ENCODE measurements around the gene DUSP15.
A peak's percentile ranks its signal among the peaks of the same experiment; 100 is the strongest.

The DUSP15 gene

DNA sequence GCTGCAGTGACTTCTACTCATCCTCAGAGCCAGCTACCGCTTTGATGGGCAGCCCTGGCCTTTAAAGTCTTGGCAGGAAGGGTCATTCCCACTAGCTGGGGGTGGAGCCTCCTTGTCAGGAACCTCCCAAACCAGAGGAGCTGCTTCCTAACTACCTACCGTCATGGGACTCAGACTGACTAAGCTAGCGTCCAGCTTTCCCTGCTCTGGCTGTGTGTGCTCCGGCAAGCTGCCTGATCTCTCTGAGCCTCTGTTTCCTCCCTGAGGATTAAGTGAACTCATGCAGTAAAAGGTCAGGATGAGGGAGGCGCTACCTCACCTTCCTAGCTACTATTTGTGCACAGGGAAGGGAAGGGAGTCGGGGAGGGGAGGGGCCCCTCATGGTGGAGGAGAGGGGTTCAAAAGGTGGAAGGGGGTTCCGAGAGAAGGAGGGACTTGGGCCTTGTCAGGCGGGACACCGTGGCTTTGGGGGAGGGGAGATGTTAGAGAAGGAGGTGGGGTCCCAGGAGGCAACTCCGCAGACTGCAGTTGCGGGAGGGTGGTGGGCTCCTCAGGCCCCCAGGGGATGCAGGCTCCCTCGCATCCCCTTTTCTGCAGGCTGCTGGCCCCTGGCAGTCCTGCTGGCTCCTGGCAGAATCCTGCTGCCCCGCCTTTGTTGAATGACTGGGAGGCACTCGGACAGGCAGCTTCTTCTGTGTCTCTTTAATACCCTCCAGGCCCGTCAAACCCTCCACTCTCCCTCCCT lies 9.8 kb downstream of the DUSP15 start:
- H3K27me3 ChIP-seq = peaks cover 18% of the 10 kb centered on the region
- no peaks in the 10 kb centered on the region for H3K9me3 ChIP-seq
- H3K36me3 ChIP-seq = no peaks in the 10 kb centered on the region
- DNase-seq = no peak
- peaks cover 6% of the 10 kb centered on the region for H3K4me1 ChIP-seq
- peak overlapping the region; percentile 67 for H3K4me3 ChIP-seq (ENCODE audit: low read depth, low read length)
- no peak for TF ChIP-seq CTCF (IDR thresholded peaks at IDR 0.05; ENCODE audit: low read depth, low read length)

- no peak for TF ChIP-seq CTCF (IDR thresholded peaks at IDR 0.05; ENCODE audit: low read depth, low read length)
- no peak for DNase-seq
- Histone ChIP-seq H3K9me3 (no peaks in the 10 kb centered on the region), H3K36me3 (no peaks in the 10 kb centered on the region), H3K27me3 (peaks cover 21% of the 10 kb centered on the region), H3K4me3 (ENCODE audit: low read depth, low read length) (no peak overlapping the region), H3K4me1 (peaks cover 6% of the 10 kb centered on the region)
Observed at GRCh38 chr20:31859998-31860380, 10.3 kb downstream of the DUSP15 start.

DNA sequence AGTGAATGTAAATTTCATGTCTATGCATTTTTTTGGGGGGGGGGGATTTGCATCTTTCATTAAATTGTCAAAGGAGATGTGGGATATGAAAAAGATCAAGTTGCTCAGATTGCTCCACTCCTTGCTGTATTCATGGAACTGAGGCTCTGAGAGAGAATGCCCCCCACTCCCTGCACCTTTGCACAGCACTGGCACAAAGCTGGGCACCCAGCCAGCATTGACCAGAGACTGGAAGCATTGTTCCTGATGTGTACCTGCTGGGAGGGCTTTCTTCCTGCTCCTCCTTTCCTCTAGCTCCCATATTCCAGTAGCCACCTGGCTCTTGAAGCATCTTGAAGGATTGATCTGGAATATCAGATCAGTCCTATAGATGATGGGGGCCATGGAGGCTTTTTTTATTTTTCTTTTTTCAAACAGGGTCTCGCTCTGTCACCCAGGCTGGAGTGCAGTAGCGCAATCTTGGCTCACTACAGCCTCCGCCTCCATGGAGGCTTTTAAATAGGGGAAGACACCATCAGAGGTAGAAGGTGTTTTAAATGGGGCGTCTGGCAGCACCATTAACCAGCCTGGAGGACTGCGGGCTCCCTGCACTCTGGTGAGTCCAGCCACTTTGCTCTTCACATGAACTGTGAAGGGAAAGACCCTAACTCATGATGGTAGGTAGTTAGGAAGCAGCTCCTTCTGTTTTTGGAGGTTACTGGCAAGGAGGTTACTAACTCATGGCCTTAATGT lies 10.9 kb downstream of the DUSP15 start:
- peaks cover 6% of the 10 kb centered on the region for H3K4me1 ChIP-seq
- H3K36me3 ChIP-seq = no peaks in the 10 kb centered on the region
- no peak overlapping the region for H3K4me3 ChIP-seq (ENCODE audit: low read depth, low read length)
- no peak for TF ChIP-seq CTCF (IDR thresholded peaks at IDR 0.05; ENCODE audit: low read depth, low read length)
- H3K9me3 ChIP-seq = no peaks in the 10 kb centered on the region
- DNase-seq = no peak
- H3K27me3 ChIP-seq = peaks cover 21% of the 10 kb centered on the region

DNA sequence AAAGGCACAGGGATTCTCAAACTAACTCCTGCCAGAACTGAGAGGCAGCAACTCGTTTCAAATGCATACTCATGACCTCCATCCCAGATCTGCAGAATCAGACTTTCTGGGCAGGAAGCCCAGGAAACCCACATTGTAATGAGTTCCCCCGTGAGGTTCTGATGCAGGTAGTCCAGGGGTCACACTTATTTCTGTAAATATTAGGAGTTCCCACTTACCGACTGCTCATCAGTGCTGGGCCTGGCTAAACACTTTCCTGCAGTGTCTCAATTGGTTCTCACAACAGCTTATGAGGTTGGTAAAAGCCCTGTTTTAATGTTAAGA lies 11.6 kb downstream of the DUSP15 start:
- TF ChIP-seq CTCF (IDR thresholded peaks at IDR 0.05; ENCODE audit: low read depth, low read length) = no peak
- H3K4me3 ChIP-seq (ENCODE audit: low read depth, low read length) = no peak overlapping the region
- no peak for DNase-seq
- H3K9me3 ChIP-seq = no peaks in the 10 kb centered on the region
- H3K36me3 ChIP-seq = no peaks in the 10 kb centered on the region
- peaks cover 6% of the 10 kb centered on the region for H3K4me1 ChIP-seq
- H3K27me3 ChIP-seq = peaks cover 21% of the 10 kb centered on the region

DNA sequence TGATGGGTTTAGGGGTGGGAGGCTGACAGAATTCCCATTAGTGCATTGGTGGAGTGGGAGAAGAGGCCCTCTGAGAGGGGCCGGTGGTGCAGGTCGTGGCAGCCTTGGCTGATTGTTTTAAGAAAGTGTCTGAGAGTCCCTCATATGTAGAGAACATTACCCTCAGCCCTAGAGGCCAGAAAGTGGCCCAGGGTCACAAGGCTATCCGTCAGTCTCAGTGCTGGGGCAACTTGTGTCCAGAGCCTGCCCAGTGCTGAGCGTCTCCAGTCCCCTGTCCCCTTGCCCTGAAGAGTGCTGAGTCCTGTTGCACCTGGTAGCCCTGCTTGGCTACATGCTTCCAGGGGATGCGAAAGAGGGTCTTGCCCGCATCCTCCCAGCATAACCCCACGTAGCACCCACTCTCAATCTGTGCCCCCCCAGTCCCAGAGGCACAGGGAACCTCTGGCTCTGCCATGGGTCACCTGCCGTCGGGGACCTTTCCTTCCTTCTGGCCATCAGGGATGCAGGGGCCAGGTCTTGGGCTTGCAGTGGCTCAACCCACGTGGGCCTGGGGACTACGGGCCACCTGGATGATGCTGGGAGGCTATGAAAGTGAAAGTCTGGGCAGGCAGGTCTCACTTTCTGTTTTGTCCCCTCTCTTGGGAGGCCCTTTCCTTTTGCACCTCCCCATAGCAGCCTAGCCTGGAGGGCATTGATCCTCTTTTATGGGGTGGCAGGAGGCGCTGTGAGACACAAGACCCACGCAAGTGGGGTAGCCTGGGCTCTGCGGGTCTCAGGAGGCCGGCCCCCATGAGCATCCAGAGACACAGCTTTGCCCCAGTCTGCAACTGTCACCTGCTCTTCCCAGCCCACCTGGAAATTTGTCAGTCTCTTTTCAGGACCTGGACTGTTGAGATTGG lies 12.2 kb downstream of the DUSP15 start:
- Histone ChIP-seq H3K4me1 (peaks cover 6% of the 10 kb centered on the region), H3K4me3 (ENCODE audit: low read depth, low read length) (no peak overlapping the region), H3K27me3 (peaks cover 21% of the 10 kb centered on the region), H3K9me3 (no peaks in the 10 kb centered on the region), H3K36me3 (no peaks in the 10 kb centered on the region)
- no peak for TF ChIP-seq CTCF (IDR thresholded peaks at IDR 0.05; ENCODE audit: low read depth, low read length)
- no peak for DNase-seq
